Parathyroid adenoma (tissue), 2 donors: Measurements from ENCODE around the gene RYR3.

Source experiments
- H2AFZ ChIP-seq: fragments of 300-600 bp; sonication (generic); one replicate; pipeline ENCODE4 v1.7.0; 2017; ENCODE audit warnings: antibody characterized with exemption, mild to moderate bottlenecking
- H3K27ac ChIP-seq: fragments of 300-600 bp; sonication (generic); one replicate; pipeline ENCODE4 v1.7.0; 2017
- H3K27me3 ChIP-seq: fragments of 300-600 bp; sonication (generic); one replicate; pipeline ENCODE4 v1.7.0; 2017; ENCODE audit warnings: low read length; ENCODE audit not compliant: control insufficient read depth, insufficient read depth
- H3K36me3 ChIP-seq: fragments of 300-600 bp; sonication (generic); one replicate; pipeline ENCODE4 v1.7.0; 2017; ENCODE audit warnings: low read length; ENCODE audit not compliant: control insufficient read depth, insufficient read depth
- H3K4me1 ChIP-seq: fragments of 300-600 bp; sonication (generic); one replicate; pipeline ENCODE4 v1.7.0; 2017; ENCODE audit warnings: control low read depth
- H3K4me2 ChIP-seq: fragments of 300-600 bp; sonication (generic); one replicate; pipeline ENCODE4 v1.7.0; 2017; ENCODE audit warnings: low read length
- H3K4me3 ChIP-seq: fragments of 300-600 bp; sonication (generic); one replicate; pipeline ENCODE4 v1.7.0; 2017; ENCODE audit warnings: low read depth, low read length
- H3K79me2 ChIP-seq: fragments of 300-600 bp; sonication (generic); one replicate; pipeline ENCODE4 v1.7.0; 2017; ENCODE audit warnings: control low read depth
- H3K9ac ChIP-seq: fragments of 300-600 bp; sonication (generic); one replicate; pipeline ENCODE4 v1.7.0; 2017; ENCODE audit warnings: mild to moderate bottlenecking
- H3K9me3 ChIP-seq: fragments of 300-600 bp; sonication (generic); one replicate; pipeline ENCODE4 v1.7.0; 2017; ENCODE audit warnings: low read length; ENCODE audit not compliant: control insufficient read depth
- CTCF ChIP-seq: fragments of 300-600 bp; sonication (generic); IDR thresholded peaks from one replicate; pipeline ENCODE4 v1.7.0; 2017; ENCODE audit warnings: antibody characterized with exemption, mild to moderate bottlenecking
- donor health status: primary hyperparathyroidism.

Gene RYR3

GRCh38 chr15:33358306-33358705, 47.5 kb downstream of the RYR3 start:
- Histone ChIP-seq H3K4me1 (no peaks in the 10 kb centered on the region), H2AFZ (no peak overlapping the region), H3K9me3 (no peaks in the 10 kb centered on the region), H3K79me2 (no peaks in the 10 kb centered on the region), H3K27me3 (no peaks in the 10 kb centered on the region), H3K4me3 (no peak overlapping the region), H3K4me2 (no peak overlapping the region), H3K27ac (no peak overlapping the region), H3K9ac (no peak overlapping the region), H3K36me3 (no peaks in the 10 kb centered on the region)
- TF ChIP-seq CTCF: no peak

GRCh38 chr15:33360886-33361285, 50.1 kb downstream of the RYR3 start:
- H3K4me3 ChIP-seq: no peak overlapping the region
- no peak overlapping the region for H3K4me2 ChIP-seq
- no peak for TF ChIP-seq CTCF
- no peak overlapping the region for H3K27ac ChIP-seq
- no peak overlapping the region for H3K9ac ChIP-seq
- no peaks in the 10 kb centered on the region for H3K36me3 ChIP-seq
- no peaks in the 10 kb centered on the region for H3K9me3 ChIP-seq
- no peaks in the 10 kb centered on the region for H3K27me3 ChIP-seq
- no peaks in the 10 kb centered on the region for H3K4me1 ChIP-seq
- H3K79me2 ChIP-seq: no peaks in the 10 kb centered on the region
- no peak overlapping the region for H2AFZ ChIP-seq

GRCh38 chr15:33369941-33370622, 59.3 kb downstream of the RYR3 start:
- Histone ChIP-seq H3K27ac (no peak overlapping the region), H2AFZ (no peak overlapping the region), H3K9me3 (no peaks in the 10 kb centered on the region), H3K27me3 (no peaks in the 10 kb centered on the region), H3K4me1 (no peaks in the 10 kb centered on the region), H3K4me2 (no peak overlapping the region), H3K36me3 (no peaks in the 10 kb centered on the region), H3K79me2 (no peaks in the 10 kb centered on the region), H3K4me3 (no peak overlapping the region), H3K9ac (no peak overlapping the region)
- no peak for TF ChIP-seq CTCF

GRCh38 chr15:33370623-33371020, 59.9 kb downstream of the RYR3 start:
- Histone ChIP-seq H3K4me1 (no peaks in the 10 kb centered on the region), H3K4me2 (no peak overlapping the region), H3K27me3 (no peaks in the 10 kb centered on the region), H3K4me3 (no peak overlapping the region), H2AFZ (no peak overlapping the region), H3K36me3 (no peaks in the 10 kb centered on the region), H3K9ac (no peak overlapping the region), H3K79me2 (no peaks in the 10 kb centered on the region), H3K27ac (no peak overlapping the region), H3K9me3 (no peaks in the 10 kb centered on the region)
- TF ChIP-seq CTCF: no peak

- H2AFZ ChIP-seq: no peak overlapping the region
- no peak overlapping the region for H3K9ac ChIP-seq
- no peak overlapping the region for H3K4me3 ChIP-seq
- no peaks in the 10 kb centered on the region for H3K36me3 ChIP-seq
- no peaks in the 10 kb centered on the region for H3K27me3 ChIP-seq
- H3K4me2 ChIP-seq: no peak overlapping the region
- no peak overlapping the region for H3K27ac ChIP-seq
- no peaks in the 10 kb centered on the region for H3K79me2 ChIP-seq
- no peak for TF ChIP-seq CTCF
- H3K9me3 ChIP-seq: no peaks in the 10 kb centered on the region
- no peaks in the 10 kb centered on the region for H3K4me1 ChIP-seq
These were observed 60.4 kb downstream of the RYR3 start for GRCh38 chr15:33371159-33371558.
